Vagina (tissue), 2 donors: ENCODE results near the gene IST1.

ENCODE experiments used
- POLR2A ChIP-seq, 2 donors: fragments of 450-650 bp; IDR thresholded peaks; one replicate each; pipeline ENCODE4 v1.6.1; 2017; ENCODE audit warnings: antibody characterized with exemption in 2 of 2, mild to moderate bottlenecking in 2 of 2, moderate library complexity in 2 of 2
- POLR2AphosphoS5 ChIP-seq, 2 donors: sonication (generic); formaldehyde crosslinking; IDR thresholded peaks; one replicate each; pipeline ENCODE4 v1.9.0; 2017; ENCODE audit warnings: antibody characterized with exemption in 2 of 2, mild to moderate bottlenecking in 2 of 2, low read depth in 1 of 2; ENCODE audit not compliant: insufficient read depth in 1 of 2
- TF ChIP-seq, protein P1 (sequence below), 3 experiments: fragments of 450-650 bp in 2 of 3; fragments of 200-600 bp in 1 of 3; sonication (generic) in 1 of 3; IDR thresholded peaks; one replicate each; pipeline ENCODE4 v1.5.1; 2017 to 2019; ENCODE audit warnings: antibody characterized with exemption in 3 of 3, mild to moderate bottlenecking in 2 of 3, moderate library complexity in 2 of 3

- TF ChIP-seq, protein P1, sequence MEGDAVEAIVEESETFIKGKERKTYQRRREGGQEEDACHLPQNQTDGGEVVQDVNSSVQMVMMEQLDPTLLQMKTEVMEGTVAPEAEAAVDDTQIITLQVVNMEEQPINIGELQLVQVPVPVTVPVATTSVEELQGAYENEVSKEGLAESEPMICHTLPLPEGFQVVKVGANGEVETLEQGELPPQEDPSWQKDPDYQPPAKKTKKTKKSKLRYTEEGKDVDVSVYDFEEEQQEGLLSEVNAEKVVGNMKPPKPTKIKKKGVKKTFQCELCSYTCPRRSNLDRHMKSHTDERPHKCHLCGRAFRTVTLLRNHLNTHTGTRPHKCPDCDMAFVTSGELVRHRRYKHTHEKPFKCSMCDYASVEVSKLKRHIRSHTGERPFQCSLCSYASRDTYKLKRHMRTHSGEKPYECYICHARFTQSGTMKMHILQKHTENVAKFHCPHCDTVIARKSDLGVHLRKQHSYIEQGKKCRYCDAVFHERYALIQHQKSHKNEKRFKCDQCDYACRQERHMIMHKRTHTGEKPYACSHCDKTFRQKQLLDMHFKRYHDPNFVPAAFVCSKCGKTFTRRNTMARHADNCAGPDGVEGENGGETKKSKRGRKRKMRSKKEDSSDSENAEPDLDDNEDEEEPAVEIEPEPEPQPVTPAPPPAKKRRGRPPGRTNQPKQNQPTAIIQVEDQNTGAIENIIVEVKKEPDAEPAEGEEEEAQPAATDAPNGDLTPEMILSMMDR (IDR thresholded peaks at IDR 0.05) = no peak
- no peak for TF ChIP-seq POLR2A (IDR thresholded peaks at IDR 0.05)
- TF ChIP-seq POLR2AphosphoS5 (IDR thresholded peaks at IDR 0.05; ENCODE audit: insufficient read depth in 1 of 2, low read depth in 1 of 2) = no peak
Observed at GRCh38 chr16:71933913-71934695, 38.8 kb downstream of the IST1 start.
